B cell (primary cell): Measurements from ENCODE around the gene ATP5ME. TPM values are rescaled to one million over a fixed set of nuclear protein-coding genes. Genes with fewer than 3 reads are reported as not detected.

ENCODE experiments used
- ATAC-seq: fragments of 200-7000 bp; cut with Tn5 transposase; one replicate; pipeline ENCODE4 v1.10.0; 2021; ENCODE audit warnings: low read depth, mild to moderate bottlenecking, moderate number of reproducible peaks, moderate library complexity
- CTCF ChIA-PET: fragments of 350-600 bp; sonication (Branson Sonifier 250); formaldehyde crosslinking; loops from one replicate; lab custom pipeline; 2021; ENCODE audit warnings: antibody characterized with exemption, inconsistent platforms; lab: Charles Lee
- POLR2A ChIA-PET: fragments of 350-600 bp; sonication (Branson Sonifier 250); formaldehyde crosslinking; loops from one replicate; lab custom pipeline; 2021; ENCODE audit warnings: antibody characterized with exemption; lab: Charles Lee
- DNase-seq: peaks from one replicate; pipeline ENCODE4 v3.0.0; 2013
- H2AFZ ChIP-seq: 2 replicates; pipeline ENCODE4 v1.6.1; 2012; ENCODE audit warnings: mild to moderate bottlenecking, low read depth, low read length; ENCODE audit not compliant: insufficient read depth, poor library complexity, severe bottlenecking
- H3K27ac ChIP-seq, 2 donors: 1 replicate in 1 of 2; 2 replicates in 1 of 2; pipeline ENCODE4 v1.5.1; 2012 to 2013; ENCODE audit warnings: low read length in 2 of 2, mild to moderate bottlenecking in 2 of 2, moderate library complexity in 1 of 2
- H3K27me3 ChIP-seq, 4 experiments: fragments of 200-600 bp in 1 of 4; sonication (generic) in 1 of 4; replicated peaks in 1 of 4; 1 replicate in 2 of 4; 2 replicates in 2 of 4; pipeline versions ENCODE4 v1.6.1 to v1.7.0; 2013 to 2016; ENCODE audit warnings: low read length in 3 of 4, mild to moderate bottlenecking in 2 of 4, mixed read lengths in 1 of 4, moderate library complexity in 1 of 4; ENCODE audit not compliant: insufficient read depth in 4 of 4, control insufficient read depth in 3 of 4; ENCODE audit errors: control extremely low read depth in 1 of 4
- H3K36me3 ChIP-seq, 2 experiments: replicated peaks in 1 of 2; 1 replicate in 1 of 2; 2 replicates in 1 of 2; pipeline versions ENCODE4 v1.6.1 to v1.7.1; 2013; ENCODE audit warnings: low read length in 1 of 2; ENCODE audit not compliant: insufficient read depth in 2 of 2, control insufficient read depth in 1 of 2; ENCODE audit errors: control extremely low read depth in 1 of 2, extremely low read depth in 1 of 2
- H3K4me1 ChIP-seq, 2 donors: fragments of 200-600 bp in 1 of 2; sonication (generic) in 1 of 2; 1 replicate in 1 of 2; 2 replicates in 1 of 2; pipeline versions ENCODE4 v1.5.1 to v1.6.1; 2013 to 2017; ENCODE audit warnings: low read length in 2 of 2; ENCODE audit not compliant: control insufficient read depth in 2 of 2, insufficient read depth in 2 of 2
- H3K4me2 ChIP-seq: replicated peaks from 2 replicates; pipeline ENCODE3; 2012; ENCODE audit warnings: mild to moderate bottlenecking, low read depth, low read length; ENCODE audit not compliant: poor library complexity, severe bottlenecking
- H3K4me3 ChIP-seq, 5 experiments: fragments of 200-600 bp in 1 of 5; sonication (generic) in 1 of 5; 1 replicate in 3 of 5; 2 replicates in 2 of 5; pipeline versions ENCODE4 v1.5.1 to v1.7.0; 2011 to 2016; ENCODE audit warnings: low read length in 4 of 5, mild to moderate bottlenecking in 4 of 5, low read depth in 2 of 5, control low read depth in 1 of 5, moderate library complexity in 1 of 5; ENCODE audit not compliant: insufficient read depth in 1 of 5; ENCODE audit errors: control extremely low read depth in 1 of 5, extremely low read depth in 1 of 5
- H3K79me2 ChIP-seq: fragments of 200-600 bp; sonication (generic); one replicate; pipeline ENCODE4 v1.6.0; 2016; ENCODE audit warnings: low read length; ENCODE audit not compliant: control insufficient read depth, insufficient read depth
- H3K9ac ChIP-seq: fragments of 200-600 bp; sonication (generic); 2 replicates; pipeline ENCODE4 v1.6.1; 2017; ENCODE audit warnings: mild to moderate bottlenecking, low read length, moderate library complexity
- H3K9me3 ChIP-seq, 3 donors: one replicate each; pipeline versions ENCODE4 v1.6.1 to v1.7.1; 2013; ENCODE audit warnings: low read length in 2 of 3; ENCODE audit not compliant: control insufficient read depth in 2 of 3, insufficient read depth in 1 of 3; ENCODE audit errors: control extremely low read depth in 1 of 3
- H4K20me1 ChIP-seq: 2 replicates; pipeline ENCODE4 v1.6.0; 2012; ENCODE audit warnings: mild to moderate bottlenecking, low read length; ENCODE audit not compliant: insufficient read depth, control insufficient read depth, poor library complexity, severe bottlenecking
- H3K27ac Mint-ChIP-seq: one replicate; pipeline ENCODE4 v1.8.0; 2021; ENCODE audit warnings: mixed read lengths
- H3K27me3 Mint-ChIP-seq: one replicate; pipeline ENCODE4 v1.8.0; 2021; ENCODE audit warnings: mixed read lengths
- H3K4me1 Mint-ChIP-seq: one replicate; pipeline ENCODE4 v1.8.0; 2021; ENCODE audit warnings: mixed read lengths
- H3K4me3 Mint-ChIP-seq: one replicate; pipeline ENCODE4 v1.8.0; 2021; ENCODE audit warnings: mixed read lengths
- H3K9me3 Mint-ChIP-seq: one replicate; pipeline ENCODE4 v1.8.0; 2022; ENCODE audit warnings: mixed read lengths; ENCODE audit not compliant: insufficient read depth
- CTCF ChIP-seq: fragments of 200-600 bp; IDR thresholded peaks from one replicate; pipeline ENCODE4 v1.8.0; 2022; ENCODE audit warnings: antibody characterized with exemption, mild to moderate bottlenecking
- EZH2 ChIP-seq: IDR thresholded peaks from 2 replicates; pipeline ENCODE4 v1.6.1; 2012; ENCODE audit warnings: borderline replicate concordance, low read depth, mild to moderate bottlenecking, moderate library complexity, low read length; ENCODE audit not compliant: insufficient read depth, poor library complexity, severe bottlenecking
- WGBS: methylation state at CpG from one replicate; pipeline ENCODE4 v1.1.5; 2013; ENCODE audit warnings: missing lambda C conversion rate; ENCODE audit not compliant: insufficient coverage; 5-methylcytosine and 5-hydroxymethylcytosine counted together
- intact Hi-C: fragments of 100-400 bp; cut with micrococcal nuclease; formaldehyde crosslinking; loops from one replicate; pipeline ENCODE4 v1.10.0; 2022
- polyA plus RNA-seq: library from polyadenylated mRNA; depleted of rRNA; stranded (reverse); fragments of >200 nt; gene quantifications from 2 replicates; pipeline ENCODE4 v1.2.3, GENCODE V29; 2012
- total RNA-seq, 2 donors: library from RNA; stranded (reverse); fragments of 120-200 nt in 1 of 2; gene quantifications; 1 replicate in 1 of 2; 2 replicates in 1 of 2; pipeline versions ENCODE4 v1.2.3 to v1.2.4, GENCODE V29; 2013 to 2022

The ATP5ME gene
- total and polyA plus RNA-seq, 2 donors (not counting 1 experiment from before 2014, with no cell fraction given), result 129 to 153 TPM

- H2AFZ ChIP-seq, result peak overlapping the region; percentile 77
- POLR2A ChIA-PET, result interaction anchor here (0.6 to 1.4 kb wide), 2 partner anchors 176 to 381 kb away, joined by 3 to 4 read pairs; no protein-coding TSS in a partner anchor
These were observed 1.2 kb upstream of the ATP5ME start for GRCh38 chr4:675036-675882.

More at GRCh38 chr4:675036-675882, 1.2 kb upstream of the ATP5ME start:
- H3K27ac ChIP-seq, result peak overlapping the region; percentile 92 to 97
- H3K9me3 Mint-ChIP-seq, result no peaks in the 10 kb centered on the region
- no peak for ATAC-seq
- peak overlapping the region; percentile 99 for H3K4me2 ChIP-seq
- H3K4me1 Mint-ChIP-seq, result peaks cover 33% of the 10 kb centered on the region
- CTCF ChIA-PET, result interaction anchor here (1.1 to 1.7 kb wide), 3 partner anchors 9 to 311 kb away, joined by 4 to 6 read pairs (median 6); partner anchors contain the start of gene IDUA
- peaks cover 4% of the 10 kb centered on the region for H4K20me1 ChIP-seq
- TF ChIP-seq EZH2 (no peak), CTCF (no peak)
- DNase-seq, result no peak
- H3K4me3 ChIP-seq, result peak overlapping the region; percentile 44 to 99 (median 92)
- no peaks in the 10 kb centered on the region for H3K9me3 ChIP-seq
- H3K36me3 ChIP-seq, result peaks cover 0 to 17% of the 10 kb centered on the region in 2 experiments
- peaks cover 0 to 2% (median 0%) of the 10 kb centered on the region in 4 experiments for H3K27me3 ChIP-seq
- peak overlapping the region; percentile 93 for H3K4me3 Mint-ChIP-seq
- peaks cover 29 to 40% of the 10 kb centered on the region in 2 donors for H3K4me1 ChIP-seq
- H3K27ac Mint-ChIP-seq, result peak overlapping the region; percentile 92
- peak overlapping the region; percentile 98 for H3K9ac ChIP-seq
- no peaks in the 10 kb centered on the region for H3K27me3 Mint-ChIP-seq
- WGBS, result 62% methylated on average over 24 of the region's 26 CpGs
- intact Hi-C loops, result loop anchor here (2.0 to 10.0 kb wide), 2 partner anchors 108 to 610 kb away; partner anchors contain the start of gene MAEA
- peaks cover 22% of the 10 kb centered on the region for H3K79me2 ChIP-seq
